Testis (tissue), 2 donors: ENCODE measurements around the gene GPNMB.

Source experiments
- POLR2A ChIP-seq: fragments of 450-650 bp; IDR thresholded peaks from one replicate; pipeline ENCODE4 v1.6.1; 2017; ENCODE audit warnings: antibody characterized with exemption, mild to moderate bottlenecking, moderate library complexity
- TF ChIP-seq, protein P1 (sequence below), 3 experiments: fragments of 450-650 bp in 2 of 3; fragments of 200-600 bp in 1 of 3; sonication (generic) in 1 of 3; IDR thresholded peaks; one replicate each; pipeline ENCODE4 v1.5.1; 2016 to 2019; ENCODE audit warnings: antibody characterized with exemption in 3 of 3, mild to moderate bottlenecking in 2 of 3, moderate library complexity in 1 of 3

DNA sequence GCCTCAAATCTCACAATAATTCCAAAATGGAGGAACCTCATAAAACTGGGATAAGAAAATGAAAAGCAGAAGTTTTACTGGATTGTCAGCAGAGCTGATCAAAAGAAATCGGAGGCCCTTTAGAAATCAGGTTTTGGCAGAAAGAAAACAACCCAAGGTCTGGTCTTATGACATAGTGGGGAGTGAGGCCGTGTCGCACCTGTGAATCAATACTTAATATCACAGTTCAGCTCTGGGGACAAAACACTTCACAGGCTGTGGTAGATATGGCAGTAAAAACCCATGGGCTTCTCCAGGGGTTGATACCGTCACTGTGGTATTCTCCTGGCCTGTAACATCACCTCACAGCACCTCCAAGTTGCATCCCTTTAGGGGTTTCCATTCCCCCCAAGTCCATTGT lies 46.0 kb downstream of the GPNMB start:
- TF ChIP-seq POLR2A = no peak
- TF ChIP-seq, protein P1, sequence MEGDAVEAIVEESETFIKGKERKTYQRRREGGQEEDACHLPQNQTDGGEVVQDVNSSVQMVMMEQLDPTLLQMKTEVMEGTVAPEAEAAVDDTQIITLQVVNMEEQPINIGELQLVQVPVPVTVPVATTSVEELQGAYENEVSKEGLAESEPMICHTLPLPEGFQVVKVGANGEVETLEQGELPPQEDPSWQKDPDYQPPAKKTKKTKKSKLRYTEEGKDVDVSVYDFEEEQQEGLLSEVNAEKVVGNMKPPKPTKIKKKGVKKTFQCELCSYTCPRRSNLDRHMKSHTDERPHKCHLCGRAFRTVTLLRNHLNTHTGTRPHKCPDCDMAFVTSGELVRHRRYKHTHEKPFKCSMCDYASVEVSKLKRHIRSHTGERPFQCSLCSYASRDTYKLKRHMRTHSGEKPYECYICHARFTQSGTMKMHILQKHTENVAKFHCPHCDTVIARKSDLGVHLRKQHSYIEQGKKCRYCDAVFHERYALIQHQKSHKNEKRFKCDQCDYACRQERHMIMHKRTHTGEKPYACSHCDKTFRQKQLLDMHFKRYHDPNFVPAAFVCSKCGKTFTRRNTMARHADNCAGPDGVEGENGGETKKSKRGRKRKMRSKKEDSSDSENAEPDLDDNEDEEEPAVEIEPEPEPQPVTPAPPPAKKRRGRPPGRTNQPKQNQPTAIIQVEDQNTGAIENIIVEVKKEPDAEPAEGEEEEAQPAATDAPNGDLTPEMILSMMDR (IDR thresholded peaks at IDR 0.05) = no peak
